HEK293 (cell line): ENCODE measurements around the gene MDGA2.

Experiments
- CTCF ChIA-PET: fragments of 350-600 bp; formaldehyde crosslinking; extraction: SDS; loops from one replicate; lab custom pipeline; 2021; ENCODE audit warnings: antibody characterized with exemption; lab: Yijun Ruan, JAX
- POLR2A ChIA-PET: fragments of 300-600 bp; formaldehyde crosslinking; extraction: SDS; loops from one replicate; lab custom pipeline; 2020; ENCODE audit warnings: antibody characterized with exemption, inconsistent platforms; lab: Yijun Ruan, JAX
- H3K27ac ChIP-seq: fragments of 200-500 bp; sonication (Bioruptor generic); 2 replicates; pipeline ENCODE4 v1.5.1; 2014; ENCODE audit warnings: low read depth, low read length, control low read depth, inconsistent platforms; ENCODE audit errors: extremely low read depth
- H3K36me3 ChIP-seq, 2 experiments: fragments of 200-500 bp in 1 of 2; sonication (Bioruptor generic) in 1 of 2; 1 replicate in 1 of 2; 2 replicates in 1 of 2; pipeline ENCODE4 v1.5.1; 2014 to 2017; ENCODE audit warnings: inconsistent platforms in 2 of 2, low read length in 2 of 2; ENCODE audit not compliant: control insufficient read depth in 2 of 2, insufficient read depth in 1 of 2
- H3K4me1 ChIP-seq: fragments of 200-500 bp; sonication (Bioruptor generic); 2 replicates; pipeline ENCODE4 v1.5.1; 2014; ENCODE audit warnings: mild to moderate bottlenecking, low read length, inconsistent platforms; ENCODE audit not compliant: control insufficient read depth, insufficient read depth
- H3K4me3 ChIP-seq: 2 replicates; pipeline ENCODE4 v1.5.1; 2011; ENCODE audit warnings: low read depth, mild to moderate bottlenecking, control low read depth, low read length, moderate library complexity
- H3K9me3 ChIP-seq: fragments of 200-500 bp; sonication (Bioruptor generic); 2 replicates; pipeline ENCODE4 v1.5.1; 2014; ENCODE audit warnings: low read depth, low read length, inconsistent platforms; ENCODE audit not compliant: control insufficient read depth, insufficient read depth
- AEBP2 ChIP-seq: fragments of 450-650 bp; formaldehyde crosslinking; IDR thresholded peaks from 2 replicates; pipeline ENCODE4 v1.5.1; 2016; ENCODE audit warnings: missing biosample characterization, missing genetic modification characterization, borderline replicate concordance
- GLI4 ChIP-seq: fragments of 450-650 bp; formaldehyde crosslinking; IDR thresholded peaks from 2 replicates; pipeline ENCODE4 v1.5.1; 2016; ENCODE audit warnings: missing biosample characterization, missing genetic modification characterization
- IKZF3 ChIP-seq: fragments of 450-650 bp; IDR thresholded peaks from 2 replicates; pipeline ENCODE4 v1.5.0; 2018; ENCODE audit warnings: missing biosample characterization, mild to moderate bottlenecking, missing genetic modification characterization, moderate library complexity
- SCRT1 ChIP-seq: fragments of 450-650 bp; formaldehyde crosslinking; IDR thresholded peaks from 2 replicates; pipeline ENCODE4 v1.5.1; 2016; ENCODE audit warnings: missing biosample characterization, missing genetic modification characterization, borderline replicate concordance
- ZBTB26 ChIP-seq: fragments of 450-650 bp; formaldehyde crosslinking; optimal IDR thresholded peaks from 2 replicates; pipeline ENCODE3; 2016; ENCODE audit warnings: missing biosample characterization, mild to moderate bottlenecking, missing genetic modification characterization
- ZNF16 ChIP-seq: fragments of 450-650 bp; formaldehyde crosslinking; IDR thresholded peaks from 2 replicates; pipeline ENCODE4 v1.5.1; 2016; ENCODE audit warnings: low read depth, missing biosample characterization, missing genetic modification characterization
- ZNF292 ChIP-seq: fragments of 450-650 bp; formaldehyde crosslinking; IDR thresholded peaks from 2 replicates; pipeline ENCODE4 v1.5.1; 2016; ENCODE audit warnings: low read depth, missing biosample characterization, missing genetic modification characterization, borderline replicate concordance
- ZNF311 ChIP-seq: fragments of 450-650 bp; formaldehyde crosslinking; IDR thresholded peaks from 2 replicates; pipeline ENCODE4 v1.5.1; 2017; ENCODE audit warnings: missing biosample characterization, missing genetic modification characterization, borderline replicate concordance
- ZNF571 ChIP-seq: fragments of 450-650 bp; formaldehyde crosslinking; IDR thresholded peaks from 2 replicates; pipeline ENCODE4 v1.5.0; 2017; ENCODE audit warnings: missing biosample characterization, missing genetic modification characterization
- ZNF639 ChIP-seq: fragments of 450-650 bp; formaldehyde crosslinking; IDR thresholded peaks from 2 replicates; pipeline ENCODE4 v1.5.1; 2016; ENCODE audit warnings: missing biosample characterization, missing genetic modification characterization
- ZNF677 ChIP-seq: fragments of 450-650 bp; IDR thresholded peaks from 2 replicates; pipeline ENCODE4 v1.5.0; 2018; ENCODE audit warnings: missing biosample characterization, mild to moderate bottlenecking, missing genetic modification characterization, moderate library complexity
- ZNF776 ChIP-seq: fragments of 450-650 bp; formaldehyde crosslinking; IDR thresholded peaks from 2 replicates; pipeline ENCODE4 v1.5.0; 2017; ENCODE audit warnings: missing biosample characterization, missing genetic modification characterization, borderline replicate concordance
- ZNF792 ChIP-seq: fragments of 450-650 bp; formaldehyde crosslinking; IDR thresholded peaks from 2 replicates; pipeline ENCODE4 v1.5.1; 2016; ENCODE audit warnings: missing biosample characterization, missing genetic modification characterization
- ZSCAN30 ChIP-seq: fragments of 450-650 bp; IDR thresholded peaks from 2 replicates; pipeline ENCODE4 v1.5.1; 2018; ENCODE audit warnings: missing biosample characterization, mild to moderate bottlenecking, missing genetic modification characterization, moderate library complexity
- TF ChIP-seq, protein P1 (sequence below): fragments of 450-650 bp; formaldehyde crosslinking; IDR thresholded peaks from 2 replicates; pipeline ENCODE4 v1.5.1; 2016; ENCODE audit warnings: missing biosample characterization, missing genetic modification characterization, low read depth

The MDGA2 gene

GRCh38 chr14:47277703-47278102 lies 397.7 kb downstream of the MDGA2 start:
- Histone ChIP-seq H3K4me3 (no peak overlapping the region), H3K27ac (no peak overlapping the region), H3K9me3 (no peaks in the 10 kb centered on the region), H3K36me3 (no peaks in the 10 kb centered on the region), H3K4me1 (no peaks in the 10 kb centered on the region)
- no peak for TF ChIP-seq ZNF16 (tag by site-specific recombination)
- TF ChIP-seq ZNF571: no peak
- ChIA-PET POLR2A (no interaction called here), CTCF (interaction anchor here (0.6 to 1.5 kb wide), 9 partner anchors 11 to 702 kb away, joined by 3 to 7 read pairs (median 4); no protein-coding TSS in a partner anchor)

GRCh38 chr14:47276931-47277330 lies 398.5 kb downstream of the MDGA2 start:
- ChIA-PET CTCF (interaction anchor here (1.0 kb wide), 1 partner anchor 27 kb away, joined by 3 read pairs; no protein-coding TSS in a partner anchor), POLR2A (no interaction called here)
- no peak overlapping the region for H3K4me3 ChIP-seq

DNA sequence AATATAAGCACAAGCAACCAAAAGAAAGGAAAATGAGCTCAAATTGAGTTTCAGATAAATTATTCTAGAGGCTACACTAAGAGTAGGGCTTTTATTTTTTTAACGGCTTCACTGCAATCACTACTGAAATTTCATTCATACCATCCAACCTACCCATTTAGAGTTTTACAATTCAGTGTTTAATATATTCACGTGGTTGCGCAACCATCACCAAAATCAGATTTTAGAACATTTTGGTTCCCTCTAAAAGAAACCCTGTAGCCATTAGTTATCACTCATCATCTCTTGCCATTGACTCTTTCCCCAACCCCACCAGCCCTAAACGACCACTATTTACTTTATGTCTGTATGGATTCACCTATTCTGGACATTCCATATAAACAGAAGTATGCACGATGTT lies 401.5 kb downstream of the MDGA2 start:
- Histone ChIP-seq H3K4me1 (no peaks in the 10 kb centered on the region), H3K27ac (no peak overlapping the region), H3K9me3 (no peaks in the 10 kb centered on the region), H3K36me3 (no peaks in the 10 kb centered on the region), H3K4me3 (no peak overlapping the region)
- CTCF ChIA-PET: no interaction called here
- POLR2A ChIA-PET: no interaction called here
- TF ChIP-seq ZNF639 (tag by site-specific recombination) (no peak), ZNF311 (tag by site-specific recombination) (no peak), GLI4 (tag by site-specific recombination) (no peak), ZNF677 (tag by site-specific recombination) (no peak)
- TF ChIP-seq, all 188 proteins: peak for 0

More at GRCh38 chr14:47276931-47277330, 398.5 kb downstream of the MDGA2 start:
- Histone ChIP-seq H3K9me3 (no peaks in the 10 kb centered on the region), H3K4me1 (no peaks in the 10 kb centered on the region), H3K27ac (no peak overlapping the region), H3K36me3 (no peaks in the 10 kb centered on the region)
- TF ChIP-seq ZSCAN30 (tag by site-specific recombination): no peak
- TF ChIP-seq, protein P1, sequence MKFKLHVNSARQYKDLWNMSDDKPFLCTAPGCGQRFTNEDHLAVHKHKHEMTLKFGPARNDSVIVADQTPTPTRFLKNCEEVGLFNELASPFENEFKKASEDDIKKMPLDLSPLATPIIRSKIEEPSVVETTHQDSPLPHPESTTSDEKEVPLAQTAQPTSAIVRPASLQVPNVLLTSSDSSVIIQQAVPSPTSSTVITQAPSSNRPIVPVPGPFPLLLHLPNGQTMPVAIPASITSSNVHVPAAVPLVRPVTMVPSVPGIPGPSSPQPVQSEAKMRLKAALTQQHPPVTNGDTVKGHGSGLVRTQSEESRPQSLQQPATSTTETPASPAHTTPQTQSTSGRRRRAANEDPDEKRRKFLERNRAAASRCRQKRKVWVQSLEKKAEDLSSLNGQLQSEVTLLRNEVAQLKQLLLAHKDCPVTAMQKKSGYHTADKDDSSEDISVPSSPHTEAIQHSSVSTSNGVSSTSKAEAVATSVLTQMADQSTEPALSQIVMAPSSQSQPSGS (tag by site-specific recombination): no peak
- no peak for TF ChIP-seq IKZF3 (tag by site-specific recombination)
- TF ChIP-seq AEBP2 (tag by site-specific recombination): no peak
- no peak for TF ChIP-seq ZNF776 (tag by site-specific recombination)
- TF ChIP-seq SCRT1 (tag by site-specific recombination): no peak
- no peak for TF ChIP-seq ZBTB26
- no peak for TF ChIP-seq ZNF292 (tag by site-specific recombination)
- no peak for TF ChIP-seq ZNF792
- TF ChIP-seq, all 188 proteins: peak for 0
